ENCODE data around the gene GAS2.

The GAS2 gene

DNA sequence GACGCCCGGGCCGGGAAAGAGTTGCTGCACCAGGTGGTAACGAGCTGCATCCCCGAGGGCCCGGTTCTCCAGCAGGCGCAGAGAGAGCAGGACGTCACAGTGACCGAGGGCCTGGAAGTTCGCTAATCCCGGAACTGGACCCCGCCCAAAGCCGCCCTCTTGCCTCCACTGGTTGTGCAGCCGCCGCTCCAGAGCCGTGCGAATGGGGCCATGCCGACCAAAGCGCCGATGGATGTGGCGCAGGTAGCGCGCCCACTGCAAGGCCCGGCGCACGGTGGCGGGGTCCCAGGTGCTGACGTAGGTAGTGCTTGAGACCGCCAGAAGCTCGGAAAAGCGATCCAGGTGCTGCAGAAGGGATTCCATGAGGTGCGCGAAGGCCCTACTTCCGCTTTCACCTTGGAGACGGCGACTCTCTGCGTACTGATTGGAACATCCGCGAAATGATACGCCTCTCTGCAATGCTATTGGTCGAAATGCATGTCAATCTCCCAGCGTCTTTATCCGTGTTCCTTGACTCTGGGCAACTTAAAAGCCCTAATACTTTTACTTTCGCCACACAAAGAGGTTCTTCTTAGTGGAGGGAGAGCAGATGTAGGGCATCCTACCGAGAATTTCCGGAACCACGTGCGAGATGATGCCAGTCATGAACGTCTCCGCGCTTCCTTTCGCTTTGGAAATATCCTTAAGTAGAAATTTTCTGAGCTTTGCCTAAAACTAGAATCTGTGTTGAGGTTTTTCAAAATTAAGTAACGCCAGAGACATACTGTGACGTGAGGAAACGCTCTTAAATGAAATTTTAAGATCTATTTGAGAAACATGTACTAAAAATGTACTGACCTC is 40.7 kb upstream of the GAS2 start, which contains the start of gene FANCF (continued):
- TF ChIP-seq, protein P1, sequence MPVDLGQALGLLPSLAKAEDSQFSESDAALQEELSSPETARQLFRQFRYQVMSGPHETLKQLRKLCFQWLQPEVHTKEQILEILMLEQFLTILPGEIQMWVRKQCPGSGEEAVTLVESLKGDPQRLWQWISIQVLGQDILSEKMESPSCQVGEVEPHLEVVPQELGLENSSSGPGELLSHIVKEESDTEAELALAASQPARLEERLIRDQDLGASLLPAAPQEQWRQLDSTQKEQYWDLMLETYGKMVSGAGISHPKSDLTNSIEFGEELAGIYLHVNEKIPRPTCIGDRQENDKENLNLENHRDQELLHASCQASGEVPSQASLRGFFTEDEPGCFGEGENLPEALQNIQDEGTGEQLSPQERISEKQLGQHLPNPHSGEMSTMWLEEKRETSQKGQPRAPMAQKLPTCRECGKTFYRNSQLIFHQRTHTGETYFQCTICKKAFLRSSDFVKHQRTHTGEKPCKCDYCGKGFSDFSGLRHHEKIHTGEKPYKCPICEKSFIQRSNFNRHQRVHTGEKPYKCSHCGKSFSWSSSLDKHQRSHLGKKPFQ (tag by site-specific recombination; IDR thresholded peaks at IDR 0.05), result no peak
- TF ChIP-seq ZNF223 (tag by site-specific recombination; IDR thresholded peaks at IDR 0.05) (no peak), ZXDB (tag by site-specific recombination; IDR thresholded peaks at IDR 0.05) (peak; percentile 77), ZNF433 (tag by site-specific recombination; IDR thresholded peaks at IDR 0.05; ENCODE audit: low read depth) (no peak), GLI4 (tag by site-specific recombination; IDR thresholded peaks at IDR 0.05) (no peak), ZNF10 (tag by site-specific recombination; IDR thresholded peaks at IDR 0.05) (0 out of 2 replicates have a peak, but pooled peaks have one; percentile 11), ZNF514 (tag by site-specific recombination; IDR thresholded peaks at IDR 0.05) (no peak), ZNF292 (tag by site-specific recombination; IDR thresholded peaks at IDR 0.05; ENCODE audit: borderline replicate concordance, low read depth) (no peak), ZNF76 (tag by site-specific recombination; IDR thresholded peaks at IDR 0.05; ENCODE audit: borderline replicate concordance, low read depth) (no peak), REPIN1 (tag by site-specific recombination; IDR thresholded peaks at IDR 0.05; ENCODE audit: low read depth) (no peak), ZNF112 (tag by site-specific recombination; IDR thresholded peaks at IDR 0.05) (no peak), KLF9 (tag by site-specific recombination; IDR thresholded peaks at IDR 0.05; ENCODE audit: low read depth) (peak; percentile 49; the same call in 1 of the 2 replicates), ZNF335 (tag by site-specific recombination; conservative IDR thresholded peaks at IDR 0.05) (peak; percentile 77), ZNF169 (tag by site-specific recombination; IDR thresholded peaks at IDR 0.05) (no peak), ZNF19 (tag by site-specific recombination; IDR thresholded peaks at IDR 0.05; ENCODE audit: low read depth) (no peak), HOXA7 (CRISPR knock-in tag; IDR thresholded peaks at IDR 0.05; ENCODE audit: borderline replicate concordance) (no peak), ZNF560 (tag by site-specific recombination; IDR thresholded peaks at IDR 0.05; ENCODE audit: borderline replicate concordance) (no peak), ZNF707 (tag by site-specific recombination; IDR thresholded peaks at IDR 0.05) (no peak)
- TF ChIP-seq, protein P2, sequence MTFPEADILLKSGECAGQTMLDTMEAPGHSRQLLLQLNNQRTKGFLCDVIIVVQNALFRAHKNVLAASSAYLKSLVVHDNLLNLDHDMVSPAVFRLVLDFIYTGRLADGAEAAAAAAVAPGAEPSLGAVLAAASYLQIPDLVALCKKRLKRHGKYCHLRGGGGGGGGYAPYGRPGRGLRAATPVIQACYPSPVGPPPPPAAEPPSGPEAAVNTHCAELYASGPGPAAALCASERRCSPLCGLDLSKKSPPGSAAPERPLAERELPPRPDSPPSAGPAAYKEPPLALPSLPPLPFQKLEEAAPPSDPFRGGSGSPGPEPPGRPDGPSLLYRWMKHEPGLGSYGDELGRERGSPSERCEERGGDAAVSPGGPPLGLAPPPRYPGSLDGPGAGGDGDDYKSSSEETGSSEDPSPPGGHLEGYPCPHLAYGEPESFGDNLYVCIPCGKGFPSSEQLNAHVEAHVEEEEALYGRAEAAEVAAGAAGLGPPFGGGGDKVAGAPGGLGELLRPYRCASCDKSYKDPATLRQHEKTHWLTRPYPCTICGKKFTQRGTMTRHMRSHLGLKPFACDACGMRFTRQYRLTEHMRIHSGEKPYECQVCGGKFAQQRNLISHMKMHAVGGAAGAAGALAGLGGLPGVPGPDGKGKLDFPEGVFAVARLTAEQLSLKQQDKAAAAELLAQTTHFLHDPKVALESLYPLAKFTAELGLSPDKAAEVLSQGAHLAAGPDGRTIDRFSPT (tag by site-specific recombination; IDR thresholded peaks at IDR 0.05), result no peak
- TF ChIP-seq, protein P3, sequence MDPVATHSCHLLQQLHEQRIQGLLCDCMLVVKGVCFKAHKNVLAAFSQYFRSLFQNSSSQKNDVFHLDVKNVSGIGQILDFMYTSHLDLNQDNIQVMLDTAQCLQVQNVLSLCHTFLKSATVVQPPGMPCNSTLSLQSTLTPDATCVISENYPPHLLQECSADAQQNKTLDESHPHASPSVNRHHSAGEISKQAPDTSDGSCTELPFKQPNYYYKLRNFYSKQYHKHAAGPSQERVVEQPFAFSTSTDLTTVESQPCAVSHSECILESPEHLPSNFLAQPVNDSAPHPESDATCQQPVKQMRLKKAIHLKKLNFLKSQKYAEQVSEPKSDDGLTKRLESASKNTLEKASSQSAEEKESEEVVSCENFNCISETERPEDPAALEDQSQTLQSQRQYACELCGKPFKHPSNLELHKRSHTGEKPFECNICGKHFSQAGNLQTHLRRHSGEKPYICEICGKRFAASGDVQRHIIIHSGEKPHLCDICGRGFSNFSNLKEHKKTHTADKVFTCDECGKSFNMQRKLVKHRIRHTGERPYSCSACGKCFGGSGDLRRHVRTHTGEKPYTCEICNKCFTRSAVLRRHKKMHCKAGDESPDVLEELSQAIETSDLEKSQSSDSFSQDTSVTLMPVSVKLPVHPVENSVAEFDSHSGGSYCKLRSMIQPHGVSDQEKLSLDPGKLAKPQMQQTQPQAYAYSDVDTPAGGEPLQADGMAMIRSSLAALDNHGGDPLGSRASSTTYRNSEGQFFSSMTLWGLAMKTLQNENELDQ (tag by site-specific recombination; IDR thresholded peaks at IDR 0.05; ENCODE audit: low read depth), result no peak
- TF ChIP-seq, protein P4, sequence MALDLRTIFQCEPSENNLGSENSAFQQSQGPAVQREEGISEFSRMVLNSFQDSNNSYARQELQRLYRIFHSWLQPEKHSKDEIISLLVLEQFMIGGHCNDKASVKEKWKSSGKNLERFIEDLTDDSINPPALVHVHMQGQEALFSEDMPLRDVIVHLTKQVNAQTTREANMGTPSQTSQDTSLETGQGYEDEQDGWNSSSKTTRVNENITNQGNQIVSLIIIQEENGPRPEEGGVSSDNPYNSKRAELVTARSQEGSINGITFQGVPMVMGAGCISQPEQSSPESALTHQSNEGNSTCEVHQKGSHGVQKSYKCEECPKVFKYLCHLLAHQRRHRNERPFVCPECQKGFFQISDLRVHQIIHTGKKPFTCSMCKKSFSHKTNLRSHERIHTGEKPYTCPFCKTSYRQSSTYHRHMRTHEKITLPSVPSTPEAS (tag by site-specific recombination; IDR thresholded peaks at IDR 0.05), result no peak
- TF ChIP-seq, protein P5, sequence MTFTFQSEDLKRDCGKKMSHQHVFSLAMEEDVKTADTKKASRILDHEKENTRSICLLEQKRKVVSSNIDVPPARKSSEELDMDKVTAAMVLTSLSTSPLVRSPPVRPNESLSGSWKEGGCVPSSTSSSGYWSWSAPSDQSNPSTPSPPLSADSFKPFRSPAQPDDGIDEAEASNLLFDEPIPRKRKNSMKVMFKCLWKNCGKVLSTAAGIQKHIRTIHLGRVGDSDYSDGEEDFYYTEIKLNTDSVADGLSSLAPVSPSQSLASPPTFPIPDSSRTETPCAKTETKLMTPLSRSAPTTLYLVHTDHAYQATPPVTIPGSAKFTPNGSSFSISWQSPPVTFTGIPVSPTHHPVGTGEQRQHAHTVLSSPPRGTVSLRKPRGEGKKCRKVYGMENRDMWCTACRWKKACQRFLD (tag by site-specific recombination; IDR thresholded peaks at IDR 0.05), result no peak
- TF ChIP-seq, protein P6, sequence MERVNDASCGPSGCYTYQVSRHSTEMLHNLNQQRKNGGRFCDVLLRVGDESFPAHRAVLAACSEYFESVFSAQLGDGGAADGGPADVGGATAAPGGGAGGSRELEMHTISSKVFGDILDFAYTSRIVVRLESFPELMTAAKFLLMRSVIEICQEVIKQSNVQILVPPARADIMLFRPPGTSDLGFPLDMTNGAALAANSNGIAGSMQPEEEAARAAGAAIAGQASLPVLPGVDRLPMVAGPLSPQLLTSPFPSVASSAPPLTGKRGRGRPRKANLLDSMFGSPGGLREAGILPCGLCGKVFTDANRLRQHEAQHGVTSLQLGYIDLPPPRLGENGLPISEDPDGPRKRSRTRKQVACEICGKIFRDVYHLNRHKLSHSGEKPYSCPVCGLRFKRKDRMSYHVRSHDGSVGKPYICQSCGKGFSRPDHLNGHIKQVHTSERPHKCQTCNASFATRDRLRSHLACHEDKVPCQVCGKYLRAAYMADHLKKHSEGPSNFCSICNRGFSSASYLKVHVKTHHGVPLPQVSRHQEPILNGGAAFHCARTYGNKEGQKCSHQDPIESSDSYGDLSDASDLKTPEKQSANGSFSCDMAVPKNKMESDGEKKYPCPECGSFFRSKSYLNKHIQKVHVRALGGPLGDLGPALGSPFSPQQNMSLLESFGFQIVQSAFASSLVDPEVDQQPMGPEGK (tag by site-specific recombination; IDR thresholded peaks at IDR 0.05), result no peak
- TF ChIP-seq, protein P7, sequence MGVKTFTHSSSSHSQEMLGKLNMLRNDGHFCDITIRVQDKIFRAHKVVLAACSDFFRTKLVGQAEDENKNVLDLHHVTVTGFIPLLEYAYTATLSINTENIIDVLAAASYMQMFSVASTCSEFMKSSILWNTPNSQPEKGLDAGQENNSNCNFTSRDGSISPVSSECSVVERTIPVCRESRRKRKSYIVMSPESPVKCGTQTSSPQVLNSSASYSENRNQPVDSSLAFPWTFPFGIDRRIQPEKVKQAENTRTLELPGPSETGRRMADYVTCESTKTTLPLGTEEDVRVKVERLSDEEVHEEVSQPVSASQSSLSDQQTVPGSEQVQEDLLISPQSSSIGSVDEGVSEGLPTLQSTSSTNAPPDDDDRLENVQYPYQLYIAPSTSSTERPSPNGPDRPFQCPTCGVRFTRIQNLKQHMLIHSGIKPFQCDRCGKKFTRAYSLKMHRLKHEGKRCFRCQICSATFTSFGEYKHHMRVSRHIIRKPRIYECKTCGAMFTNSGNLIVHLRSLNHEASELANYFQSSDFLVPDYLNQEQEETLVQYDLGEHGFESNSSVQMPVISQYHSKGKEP (tag by site-specific recombination; IDR thresholded peaks at IDR 0.05), result no peak
- TF ChIP-seq, protein P8, sequence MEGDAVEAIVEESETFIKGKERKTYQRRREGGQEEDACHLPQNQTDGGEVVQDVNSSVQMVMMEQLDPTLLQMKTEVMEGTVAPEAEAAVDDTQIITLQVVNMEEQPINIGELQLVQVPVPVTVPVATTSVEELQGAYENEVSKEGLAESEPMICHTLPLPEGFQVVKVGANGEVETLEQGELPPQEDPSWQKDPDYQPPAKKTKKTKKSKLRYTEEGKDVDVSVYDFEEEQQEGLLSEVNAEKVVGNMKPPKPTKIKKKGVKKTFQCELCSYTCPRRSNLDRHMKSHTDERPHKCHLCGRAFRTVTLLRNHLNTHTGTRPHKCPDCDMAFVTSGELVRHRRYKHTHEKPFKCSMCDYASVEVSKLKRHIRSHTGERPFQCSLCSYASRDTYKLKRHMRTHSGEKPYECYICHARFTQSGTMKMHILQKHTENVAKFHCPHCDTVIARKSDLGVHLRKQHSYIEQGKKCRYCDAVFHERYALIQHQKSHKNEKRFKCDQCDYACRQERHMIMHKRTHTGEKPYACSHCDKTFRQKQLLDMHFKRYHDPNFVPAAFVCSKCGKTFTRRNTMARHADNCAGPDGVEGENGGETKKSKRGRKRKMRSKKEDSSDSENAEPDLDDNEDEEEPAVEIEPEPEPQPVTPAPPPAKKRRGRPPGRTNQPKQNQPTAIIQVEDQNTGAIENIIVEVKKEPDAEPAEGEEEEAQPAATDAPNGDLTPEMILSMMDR (tag by site-specific recombination; IDR thresholded peaks at IDR 0.05), result no peak
